Left lung (tissue), 10 donors: Measurements from ENCODE around the gene FYB1. TPM values are rescaled to one million over a fixed set of nuclear protein-coding genes. Genes with fewer than 3 reads are reported as not detected.

Experiments used
- ATAC-seq: fragments of 200-7000 bp; cut with Tn5 transposase; one replicate; pipeline ENCODE4 v1.9.1; 2020; ENCODE audit warnings: moderate library complexity
- DNase-seq, 4 donors: peaks; one replicate each; pipeline ENCODE4 v3.0.0-alpha.2; 2013 to 2020
- H3K27ac ChIP-seq, 2 donors: fragments of 200-600 bp; sonication (generic) in 1 of 2; one replicate each; pipeline versions ENCODE4 v1.5.0 to v1.8.0; 2020 to 2021
- H3K27me3 ChIP-seq, 2 donors: fragments of 200-600 bp; sonication (generic) in 1 of 2; one replicate each; pipeline versions ENCODE4 v1.5.0 to v1.8.0; 2020 to 2021
- H3K36me3 ChIP-seq, 2 donors: fragments of 200-600 bp; sonication (generic) in 1 of 2; one replicate each; pipeline versions ENCODE4 v1.5.0 to v1.8.0; 2020 to 2021
- H3K4me1 ChIP-seq, 2 donors: fragments of 200-600 bp; one replicate each; pipeline ENCODE4 v1.8.0; 2021
- H3K4me3 ChIP-seq, 2 donors: fragments of 200-600 bp; sonication (generic) in 1 of 2; one replicate each; pipeline versions ENCODE4 v1.5.0 to v1.8.0; 2020 to 2021; ENCODE audit warnings: mild to moderate bottlenecking in 1 of 2
- H3K9me3 ChIP-seq, 2 donors: fragments of 200-600 bp; sonication (generic) in 1 of 2; one replicate each; pipeline versions ENCODE4 v1.5.0 to v1.8.0; 2020 to 2021
- CTCF ChIP-seq, 2 donors: fragments of 200-600 bp; sonication (generic) in 1 of 2; IDR thresholded peaks; one replicate each; pipeline versions ENCODE4 v1.5.0 to v1.8.0; 2021; ENCODE audit warnings: antibody characterized with exemption in 2 of 2
- intact Hi-C, 2 donors: fragments of 100-400 bp; cut with DNase I; formaldehyde crosslinking; loops; one replicate each; pipeline versions ENCODE4 v1.11.2 to v1.14.2; 2022
- polyA plus RNA-seq, 6 donors: library from polyadenylated mRNA; unstranded; fragments of 120-200 nt; gene quantifications; one replicate each; pipeline ENCODE4 v1.2.1, GENCODE V29; 2013; ENCODE audit not compliant: insufficient read length in 6 of 6
- total RNA-seq, 2 donors: library from RNA; stranded (reverse); fragmentation: NEBNext Ultra II Directional; extraction: Animal tissue kit (Norgen Biotek cat#: 25700); gene quantifications; one replicate each; pipeline ENCODE4 v1.2.1, GENCODE V29; 2021
- donor health status: DM: no; HTN: yes; CAD: no.
- donor health status: DM: no; HTN: no; CAD: no.

FYB1 gene
- total and polyA plus RNA-seq, 8 donors: 3.4 to 93.7 (median 4.4) TPM

- DNase-seq (no peak), ATAC-seq (peak; percentile 82)
- no peaks in the 10 kb centered on the region for H3K36me3 ChIP-seq
- no peak for TF ChIP-seq CTCF (IDR thresholded peaks at IDR 0.05)
- H3K4me3 ChIP-seq: no peak overlapping the region
- intact Hi-C loops: no loop called here
- no peak overlapping the region for H3K27ac ChIP-seq
- no peaks in the 10 kb centered on the region for H3K27me3 ChIP-seq
- H3K4me1 ChIP-seq: peaks cover 10 to 35% of the 10 kb centered on the region in 2 donors
- no peaks in the 10 kb centered on the region for H3K9me3 ChIP-seq
These were observed 163.5 kb downstream of the FYB1 start for GRCh38 chr5:39055768-39056398.

Other genes starting within 250 kb of the FYB1 start
- gene RICTOR, start 145.2 kb downstream of the FYB1 start, total RNA-seq: 10 to 100 TPM; 31.0 to 33.9 TPM
- 10 to 100 TPM; 28.2 to 37.5 (median 31.9) TPM for gene RICTOR, start 145.2 kb downstream of the FYB1 start, polyA plus RNA-seq
- gene C9, start 144.9 kb upstream of the FYB1 start, total RNA-seq: under 1 TPM in 1 of 2 donors, not detected in 1; 0.58 TPM
- gene C9, start 144.9 kb upstream of the FYB1 start, polyA plus RNA-seq: not detected
- 100 to 1,000 TPM; 159 to 162 TPM for gene DAB2, start 205.4 kb upstream of the FYB1 start, total RNA-seq
- 100 to 1,000 TPM in 5 of 6 donors, 10 to 100 TPM in 1; 96.8 to 139 (median 118) TPM for gene DAB2, start 205.4 kb upstream of the FYB1 start, polyA plus RNA-seq